DOHH2 (cell line): ENCODE results near the gene UFL1.
"Not testable (repeated sequence)": the region's sequence is repeated elsewhere in the genome, so short reads cannot be mapped to it uniquely, and the experiment has no call there.

Source experiments
- H3F3A ChIP-seq: fragments of 200-600 bp; sonication (generic), shearing (Covaris generic); 2 replicates; pipeline ENCODE4 v1.6.0; 2016; ENCODE audit warnings: antibody characterized with exemption, mild to moderate bottlenecking; ENCODE audit not compliant: control insufficient read depth, insufficient read depth
- H3K27ac ChIP-seq: fragments of 200-600 bp; sonication (generic); 2 replicates; pipeline ENCODE4 v1.5.1; 2014; ENCODE audit warnings: low read depth, mild to moderate bottlenecking, low read length, moderate library complexity
- H3K27me3 ChIP-seq: fragments of 200-600 bp; sonication (generic); 2 replicates; pipeline ENCODE4 v1.6.1; 2014; ENCODE audit warnings: mild to moderate bottlenecking, low read length, mixed read lengths; ENCODE audit not compliant: control insufficient read depth
- H3K36me3 ChIP-seq: fragments of 200-600 bp; sonication (generic); 2 replicates; pipeline ENCODE4 v1.6.1; 2014; ENCODE audit warnings: mild to moderate bottlenecking, low read length, moderate library complexity, mixed read lengths; ENCODE audit not compliant: control insufficient read depth
- H3K4me1 ChIP-seq: fragments of 200-600 bp; sonication (generic); 2 replicates; pipeline ENCODE4 v1.6.1; 2014; ENCODE audit warnings: mild to moderate bottlenecking, low read length, mixed read lengths; ENCODE audit not compliant: control insufficient read depth
- H3K4me2 ChIP-seq: fragments of 200-600 bp; sonication (generic); 2 replicates; pipeline ENCODE4 v1.6.0; 2014; ENCODE audit warnings: mild to moderate bottlenecking, low read length, moderate library complexity
- H3K4me3 ChIP-seq: fragments of 200-600 bp; sonication (generic); 2 replicates; pipeline ENCODE4 v1.5.1; 2014; ENCODE audit warnings: mild to moderate bottlenecking, low read length, mixed read lengths
- H3K79me2 ChIP-seq: fragments of 200-600 bp; sonication (generic); 2 replicates; pipeline ENCODE4 v1.6.1; 2014; ENCODE audit warnings: mild to moderate bottlenecking, low read length, mixed read lengths; ENCODE audit not compliant: control insufficient read depth
- H3K9me2 ChIP-seq: fragments of 200-600 bp; sonication (generic); replicated peaks from 2 replicates; pipeline ENCODE4 v1.6.1; 2014; ENCODE audit warnings: mild to moderate bottlenecking, low read length, mixed read lengths; ENCODE audit not compliant: control insufficient read depth
- H3K9me3 ChIP-seq: fragments of 200-600 bp; sonication (generic); 2 replicates; pipeline ENCODE4 v1.6.1; 2014; ENCODE audit warnings: antibody characterized with exemption, low read length, mixed read lengths; ENCODE audit not compliant: control insufficient read depth, insufficient read depth
- H4K20me1 ChIP-seq: fragments of 200-600 bp; sonication (generic); 2 replicates; pipeline ENCODE4 v1.6.0; 2014; ENCODE audit warnings: low read depth, mild to moderate bottlenecking, antibody characterized with exemption, low read length, moderate library complexity; ENCODE audit not compliant: control insufficient read depth, insufficient read depth
- EZH2phosphoT487 ChIP-seq: fragments of 200-600 bp; sonication (generic); IDR thresholded peaks from 2 replicates; pipeline ENCODE4 v1.6.1; 2017; ENCODE audit warnings: borderline replicate concordance, mild to moderate bottlenecking, antibody characterized with exemption, low read length, moderate library complexity, mixed read lengths
- TF ChIP-seq, protein P1 (sequence below): fragments of 200-600 bp; sonication (generic); IDR thresholded peaks from one replicate; pipeline ENCODE4 v1.5.1; 2014; ENCODE audit warnings: antibody characterized with exemption, mild to moderate bottlenecking, low read depth, low read length; ENCODE audit not compliant: poor library complexity, severe bottlenecking

Gene UFL1

DNA sequence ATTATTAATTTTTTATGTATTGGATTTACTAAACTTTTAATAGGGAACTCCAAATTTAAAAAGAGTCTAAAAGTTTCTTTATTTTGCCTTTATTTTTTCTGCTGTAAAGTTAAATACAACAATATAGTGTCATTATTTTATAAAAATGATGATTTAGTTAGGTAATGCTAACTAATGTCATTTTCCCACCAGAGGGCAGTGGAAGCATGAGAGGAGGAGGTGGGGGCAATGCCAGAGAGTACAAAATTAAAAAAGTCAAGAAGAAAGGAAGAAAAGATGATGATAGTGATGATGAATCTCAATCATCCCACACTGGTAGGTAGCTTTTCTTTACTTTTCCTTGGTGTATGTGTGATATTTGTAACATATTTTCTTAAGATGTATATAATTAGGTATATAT, 21.1 kb downstream of the UFL1 start:
- Histone ChIP-seq H3K4me3 (no peak overlapping the region), H3K4me2 (no peak overlapping the region), H3K4me1 (0 out of 2 replicates have a peak, but pooled peaks cover 2% of the 10 kb centered on the region), H3K27me3 (no peaks in the 10 kb centered on the region), H4K20me1 (no peaks in the 10 kb centered on the region), H3K36me3 (peaks cover 80% of the 10 kb centered on the region), H3K27ac (no peak overlapping the region), H3K9me3 (no peaks in the 10 kb centered on the region), H3F3A (peaks cover 5% of the 10 kb centered on the region; the same call in 1 of the 2 replicates), H3K9me2 (no peaks in the 10 kb centered on the region), H3K79me2 (no peaks in the 10 kb centered on the region)
- TF ChIP-seq EZH2phosphoT487 = no peak
- TF ChIP-seq, protein P1, sequence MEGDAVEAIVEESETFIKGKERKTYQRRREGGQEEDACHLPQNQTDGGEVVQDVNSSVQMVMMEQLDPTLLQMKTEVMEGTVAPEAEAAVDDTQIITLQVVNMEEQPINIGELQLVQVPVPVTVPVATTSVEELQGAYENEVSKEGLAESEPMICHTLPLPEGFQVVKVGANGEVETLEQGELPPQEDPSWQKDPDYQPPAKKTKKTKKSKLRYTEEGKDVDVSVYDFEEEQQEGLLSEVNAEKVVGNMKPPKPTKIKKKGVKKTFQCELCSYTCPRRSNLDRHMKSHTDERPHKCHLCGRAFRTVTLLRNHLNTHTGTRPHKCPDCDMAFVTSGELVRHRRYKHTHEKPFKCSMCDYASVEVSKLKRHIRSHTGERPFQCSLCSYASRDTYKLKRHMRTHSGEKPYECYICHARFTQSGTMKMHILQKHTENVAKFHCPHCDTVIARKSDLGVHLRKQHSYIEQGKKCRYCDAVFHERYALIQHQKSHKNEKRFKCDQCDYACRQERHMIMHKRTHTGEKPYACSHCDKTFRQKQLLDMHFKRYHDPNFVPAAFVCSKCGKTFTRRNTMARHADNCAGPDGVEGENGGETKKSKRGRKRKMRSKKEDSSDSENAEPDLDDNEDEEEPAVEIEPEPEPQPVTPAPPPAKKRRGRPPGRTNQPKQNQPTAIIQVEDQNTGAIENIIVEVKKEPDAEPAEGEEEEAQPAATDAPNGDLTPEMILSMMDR = peak; percentile 25

DNA sequence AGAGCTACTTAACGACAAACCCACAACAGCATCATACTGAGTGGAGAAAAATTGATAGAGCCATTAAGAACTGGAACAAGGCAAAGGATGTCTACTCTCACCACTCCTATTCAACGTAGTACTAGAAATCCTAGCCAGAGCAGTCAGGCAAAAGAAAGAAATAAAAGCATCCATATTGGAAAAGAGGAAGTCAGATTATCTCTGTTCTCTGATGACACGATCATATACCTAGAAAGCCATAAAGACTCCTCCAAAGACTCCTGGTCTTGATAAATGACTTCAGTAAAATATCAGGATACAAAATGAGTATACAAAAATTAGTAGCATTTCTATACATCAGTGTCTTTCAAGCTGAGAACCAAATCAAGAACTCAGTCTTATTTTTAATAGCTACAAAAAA, 24.3 kb downstream of the UFL1 start:
- no peak overlapping the region for H3K4me2 ChIP-seq
- no peak overlapping the region for H3K4me3 ChIP-seq
- H3K36me3 ChIP-seq = peaks cover 74% of the 10 kb centered on the region
- H3K27me3 ChIP-seq = no peaks in the 10 kb centered on the region
- no peak overlapping the region for H3K27ac ChIP-seq
- no peaks in the 10 kb centered on the region for H3K9me2 ChIP-seq
- H3K4me1 ChIP-seq = 0 out of 2 replicates have a peak, but pooled peaks cover 2% of the 10 kb centered on the region
- no peaks in the 10 kb centered on the region for H3F3A ChIP-seq
- TF ChIP-seq, protein P1 = no peak
- no peak for TF ChIP-seq EZH2phosphoT487
- no peaks in the 10 kb centered on the region for H3K79me2 ChIP-seq
- H3K9me3 ChIP-seq = no peaks in the 10 kb centered on the region
- H4K20me1 ChIP-seq = no peaks in the 10 kb centered on the region

DNA sequence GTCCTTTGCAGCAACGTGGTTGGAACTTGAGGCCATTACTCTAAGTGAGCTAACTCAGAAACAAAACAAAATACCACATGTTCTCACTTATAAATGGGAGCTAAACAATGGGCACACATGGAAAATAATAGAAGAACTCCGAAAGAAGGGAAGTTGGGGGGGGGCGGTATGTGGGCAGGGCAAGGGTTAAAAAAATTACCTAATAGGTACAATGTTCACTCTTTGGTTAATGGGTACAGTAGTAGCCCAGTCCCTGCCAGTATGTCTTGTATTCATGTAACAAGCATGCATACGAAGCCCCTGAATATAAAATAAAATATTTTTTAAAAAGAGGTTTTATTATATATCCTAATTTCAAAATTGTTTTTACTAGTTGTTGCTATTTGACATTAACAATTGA, 26.0 kb downstream of the UFL1 start:
- TF ChIP-seq, protein P1 = no peak
- no peak for TF ChIP-seq EZH2phosphoT487
- 0 out of 2 replicates have a peak, but pooled peaks cover 2% of the 10 kb centered on the region for H3K4me1 ChIP-seq
- H3K79me2 ChIP-seq = no peaks in the 10 kb centered on the region
- no peaks in the 10 kb centered on the region for H3F3A ChIP-seq
- no peaks in the 10 kb centered on the region for H3K9me3 ChIP-seq
- H3K9me2 ChIP-seq = no peaks in the 10 kb centered on the region
- no peaks in the 10 kb centered on the region for H3K27me3 ChIP-seq
- no peak overlapping the region for H3K4me3 ChIP-seq
- H4K20me1 ChIP-seq = no peaks in the 10 kb centered on the region
- H3K27ac ChIP-seq = no peak overlapping the region
- H3K4me2 ChIP-seq = no peak overlapping the region
- peaks cover 85% of the 10 kb centered on the region for H3K36me3 ChIP-seq

DNA sequence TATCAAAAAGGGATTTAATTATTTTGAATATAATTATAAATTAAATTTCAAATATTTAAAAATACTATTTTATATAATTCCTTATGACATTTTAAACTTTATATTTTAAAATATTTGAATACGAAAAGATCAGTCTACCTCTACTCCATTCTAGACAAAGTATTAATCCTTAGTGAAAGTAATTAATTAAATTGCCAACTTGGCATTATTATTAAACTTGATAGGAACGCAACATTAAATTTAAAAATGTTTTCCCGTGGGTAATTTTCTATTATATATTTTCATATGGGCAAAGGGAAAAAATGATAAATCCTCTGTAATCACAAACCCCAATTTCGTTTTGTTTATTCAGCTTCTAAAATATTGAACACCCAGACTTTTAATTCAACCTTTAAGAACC, 33.0 kb downstream of the UFL1 start:
- H3K9me3 ChIP-seq = no peaks in the 10 kb centered on the region
- no peak overlapping the region for H3K4me3 ChIP-seq
- no peak overlapping the region for H3K4me2 ChIP-seq
- no peaks in the 10 kb centered on the region for H4K20me1 ChIP-seq
- H3K27me3 ChIP-seq = no peaks in the 10 kb centered on the region
- H3F3A ChIP-seq = no peaks in the 10 kb centered on the region
- no peak for TF ChIP-seq EZH2phosphoT487
- TF ChIP-seq, protein P1 = no peak
- peaks cover 55% of the 10 kb centered on the region for H3K36me3 ChIP-seq
- H3K79me2 ChIP-seq = no peaks in the 10 kb centered on the region
- no peaks in the 10 kb centered on the region for H3K4me1 ChIP-seq
- no peak overlapping the region for H3K27ac ChIP-seq
- no peaks in the 10 kb centered on the region for H3K9me2 ChIP-seq

DNA sequence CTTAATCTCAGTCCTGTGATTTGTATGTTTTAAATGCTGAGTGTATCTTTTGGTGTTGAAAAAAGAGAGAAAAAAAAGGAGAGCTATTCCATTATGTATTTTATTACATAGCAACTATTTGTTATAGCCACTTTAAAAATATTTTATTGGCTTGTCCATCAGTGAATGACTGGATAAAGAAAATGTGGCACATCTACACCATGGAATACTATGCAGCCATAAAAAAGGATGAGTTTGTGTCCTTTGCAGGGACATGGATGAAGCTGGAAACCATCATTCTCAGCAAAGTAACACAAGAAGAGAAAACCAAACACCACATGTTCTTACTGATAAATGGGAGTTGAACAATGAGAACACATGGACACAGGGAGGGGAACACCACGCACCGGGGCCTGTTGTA, 38.1 kb downstream of the UFL1 start:
- not testable (repeated sequence) for H3K4me2 ChIP-seq, H3K9me2 ChIP-seq, H3K27ac ChIP-seq, H3K4me1 ChIP-seq, H3K4me3 ChIP-seq, H3K9me3 ChIP-seq, H3K36me3 ChIP-seq, H4K20me1 ChIP-seq, H3F3A ChIP-seq, H3K79me2 ChIP-seq
- H3K27me3 ChIP-seq = peaks cover 13% of the 10 kb centered on the region
